ENCODE results near the gene CACNA2D2.

DNA sequence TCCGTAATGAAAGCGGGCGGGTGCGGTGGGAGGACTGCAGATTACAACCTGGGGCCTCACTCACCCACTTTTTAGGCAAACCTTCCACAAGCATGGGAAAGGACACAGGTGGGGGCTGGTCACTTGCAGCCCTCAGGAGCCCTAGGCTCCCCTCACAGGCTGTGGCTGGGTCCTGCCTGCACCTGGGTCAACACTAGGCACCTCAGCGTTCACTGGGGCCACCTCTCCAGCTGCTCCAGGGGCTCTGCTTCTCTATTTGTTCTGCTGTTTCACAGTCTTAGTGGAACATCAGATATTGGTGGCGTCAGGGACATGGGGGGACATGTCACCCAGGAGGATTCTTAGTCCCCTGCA, 114.0 kb downstream of the CACNA2D2 start:
- TF ChIP-seq CTCF (IDR thresholded peaks at IDR 0.05) = no peak
- TF ChIP-seq POLR2AphosphoS5 (IDR thresholded peaks at IDR 0.05; ENCODE audit: low read depth, low read length) = no peak
